Fibroblast of peridontal ligament (primary cell): Measurements from ENCODE around the gene BSN.
"Not testable (repeated sequence)": the region's sequence is repeated elsewhere in the genome, so short reads cannot be mapped to it uniquely, and the experiment has no call there.

Experiments
- DNase-seq: peaks from one replicate; pipeline ENCODE4 v3.0.0-alpha.2; 2010; ENCODE audit errors: extremely low read depth

The BSN gene

DNA sequence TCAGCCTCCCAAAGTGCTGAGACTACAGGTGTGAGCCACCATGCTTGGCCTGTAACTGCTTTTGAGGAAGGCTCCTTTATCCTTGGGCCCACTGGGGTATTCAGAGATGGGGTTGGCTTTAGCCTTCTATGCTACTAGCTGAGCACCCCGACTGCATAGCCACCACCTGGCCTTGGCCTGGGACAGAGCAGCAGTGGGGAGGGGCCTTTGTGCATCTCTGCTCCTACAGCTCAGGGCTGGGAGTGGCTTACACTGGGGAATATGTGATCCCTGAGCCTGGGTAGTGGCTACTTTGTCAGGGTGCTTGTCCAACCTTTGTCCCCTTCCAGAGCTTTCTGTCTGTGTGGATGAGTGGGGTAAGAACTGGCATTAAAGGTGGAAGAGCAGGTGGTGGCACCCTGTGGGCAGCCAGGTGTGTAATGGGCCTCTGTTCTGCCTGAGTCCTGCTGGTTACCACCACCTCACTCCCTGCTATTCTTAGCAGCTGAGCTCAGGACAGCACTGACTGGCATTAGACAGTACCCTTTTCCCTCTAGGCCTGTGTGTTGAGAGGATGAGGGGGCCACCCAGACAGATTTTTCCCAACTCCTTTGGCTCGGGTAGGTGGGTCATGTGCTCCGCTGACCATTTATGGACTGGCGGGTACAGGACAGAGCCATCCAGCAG, 141.2 kb downstream of the BSN start:
- DNase-seq = not testable (repeated sequence)

DNA sequence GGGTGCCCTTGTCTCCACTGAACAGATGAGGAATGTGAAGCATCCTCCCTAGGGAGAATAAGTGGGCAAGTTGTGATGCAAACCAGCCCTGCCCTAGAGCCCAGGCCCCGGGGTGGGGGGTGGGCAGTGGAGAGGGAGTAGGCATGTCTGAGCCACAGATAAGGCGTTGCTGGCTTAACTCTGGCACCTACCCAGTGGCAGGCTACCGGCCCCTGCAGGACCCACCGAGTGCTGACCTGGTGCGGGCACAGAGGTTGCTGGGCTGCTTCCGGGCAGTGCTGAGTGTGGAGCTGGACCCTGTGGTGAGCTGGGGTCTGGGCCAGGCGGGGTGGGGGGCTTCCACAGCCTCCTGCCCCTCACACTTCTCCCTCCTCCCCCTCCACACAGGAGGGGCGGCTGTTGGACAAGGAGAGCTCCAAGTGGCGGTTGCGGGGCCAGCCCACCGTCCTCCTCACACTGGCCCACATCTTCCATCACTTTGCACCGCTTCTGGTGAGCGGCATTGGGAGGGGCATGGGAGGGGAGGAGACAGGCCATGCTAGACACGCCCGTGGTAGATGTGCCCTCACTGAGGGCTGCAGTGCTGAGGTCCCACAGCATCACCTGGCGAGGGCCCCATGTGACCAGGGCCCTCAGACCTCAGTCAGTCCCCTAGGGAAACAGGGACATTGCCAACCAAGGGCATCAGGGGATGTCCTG, 145.2 kb downstream of the BSN start:
- DNase-seq = no peak

DNA sequence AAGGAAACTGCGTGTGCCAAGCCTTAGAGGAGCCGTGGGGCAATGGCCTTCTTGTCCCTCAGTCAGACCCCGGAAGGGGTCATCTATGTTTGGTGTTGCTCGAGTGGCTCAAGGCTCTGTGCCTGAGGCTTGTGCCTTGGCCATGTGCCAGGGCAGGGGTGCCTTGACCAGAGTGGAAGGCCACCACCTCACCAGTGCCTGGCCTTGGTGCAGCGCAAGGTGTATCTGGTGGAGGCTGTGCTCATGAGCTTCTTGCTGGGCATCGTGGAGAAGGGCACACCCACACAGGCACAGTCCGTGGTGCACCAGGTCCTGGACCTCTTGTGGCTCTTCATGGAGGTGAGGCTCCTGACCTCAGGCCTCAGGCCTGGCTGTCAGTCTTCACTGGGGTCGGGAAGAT, 145.7 kb downstream of the BSN start:
- DNase-seq = no peak

DNA sequence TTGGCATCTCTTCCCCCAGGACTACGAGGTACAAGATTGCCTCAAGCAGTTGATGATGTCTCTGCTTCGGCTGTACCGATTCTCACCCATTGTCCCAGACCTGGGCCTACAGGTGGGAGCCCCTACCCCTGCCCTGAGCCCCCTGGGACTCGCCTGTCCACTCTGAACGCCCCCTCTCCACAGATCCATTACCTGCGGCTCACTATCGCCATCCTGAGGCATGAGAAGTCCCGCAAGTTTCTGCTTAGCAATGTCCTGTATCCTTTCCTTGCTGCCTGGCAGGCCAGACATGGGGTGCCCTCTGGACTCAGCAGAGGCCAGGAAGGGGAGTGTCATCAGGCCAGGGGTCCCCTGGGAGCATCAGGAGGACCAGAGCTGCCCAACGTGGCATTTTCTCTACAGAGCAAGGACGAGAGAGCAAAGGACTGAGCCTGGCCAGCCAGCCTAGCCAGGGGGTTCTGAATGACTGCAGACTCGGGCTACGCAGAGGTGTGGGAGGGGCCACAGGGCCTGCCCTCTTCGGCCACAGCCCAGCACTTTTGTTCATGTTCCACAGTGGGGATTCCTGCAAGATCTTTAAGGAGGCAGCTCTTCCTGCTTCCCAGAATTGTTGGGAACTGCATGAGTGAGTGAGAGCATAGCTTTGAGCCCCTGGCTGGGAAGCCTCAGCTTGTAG, 146.3 kb downstream of the BSN start:
- no peak for DNase-seq

DNA sequence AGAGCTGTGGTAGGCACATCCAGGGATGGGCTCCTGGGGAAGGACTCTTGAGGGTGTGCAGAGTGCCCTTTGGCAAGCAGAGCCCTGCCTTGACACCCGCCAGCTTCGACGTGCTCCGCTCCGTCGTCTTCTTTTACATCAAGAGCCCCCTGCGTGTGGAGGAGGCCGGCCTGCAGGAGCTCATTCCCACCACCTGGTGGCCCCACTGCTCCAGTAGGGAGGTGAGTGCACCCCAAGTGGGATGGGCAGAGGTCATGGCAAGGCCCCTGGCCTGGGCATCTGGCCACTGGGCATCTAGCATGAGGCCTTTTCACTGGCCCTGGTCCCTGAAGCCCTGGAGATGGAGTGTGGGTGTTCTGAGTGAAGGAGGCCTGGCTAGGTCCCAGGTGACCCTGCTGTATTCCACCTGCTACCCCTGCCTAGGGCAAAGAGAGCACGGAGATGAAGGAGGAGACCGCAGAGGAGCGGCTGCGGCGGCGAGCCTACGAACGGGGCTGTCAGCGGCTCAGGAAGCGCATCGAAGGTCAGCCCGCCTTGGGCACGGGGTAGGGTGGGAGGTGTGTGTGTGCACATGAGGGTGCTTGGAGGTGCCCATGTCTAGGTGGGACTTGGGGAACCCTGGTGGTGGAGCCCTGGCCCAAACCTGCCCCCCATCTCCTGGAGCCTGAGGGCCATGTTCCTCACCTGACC, 147.3 kb downstream of the BSN start:
- DNase-seq = no peak

DNA sequence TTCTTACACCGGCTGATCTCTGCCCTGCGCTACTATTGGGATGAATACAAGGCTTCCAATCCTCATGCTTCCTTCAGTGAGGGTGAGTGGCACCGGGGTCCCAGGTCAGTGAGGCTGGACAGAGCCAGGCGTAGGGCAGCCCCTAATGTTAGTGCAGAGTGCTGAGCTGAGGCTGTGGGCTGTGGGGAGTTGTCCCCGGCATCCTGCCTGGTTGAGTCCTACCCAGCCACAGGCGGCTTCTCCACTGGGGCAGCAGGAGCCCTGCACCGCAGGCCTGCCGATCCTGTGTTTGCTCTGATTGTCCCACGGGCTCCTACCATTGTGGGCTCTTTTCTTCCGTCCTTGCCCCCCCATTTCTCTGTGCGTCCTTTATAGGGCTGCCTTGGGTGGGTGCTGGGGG, 148.4 kb downstream of the BSN start:
- no peak for DNase-seq

DNA sequence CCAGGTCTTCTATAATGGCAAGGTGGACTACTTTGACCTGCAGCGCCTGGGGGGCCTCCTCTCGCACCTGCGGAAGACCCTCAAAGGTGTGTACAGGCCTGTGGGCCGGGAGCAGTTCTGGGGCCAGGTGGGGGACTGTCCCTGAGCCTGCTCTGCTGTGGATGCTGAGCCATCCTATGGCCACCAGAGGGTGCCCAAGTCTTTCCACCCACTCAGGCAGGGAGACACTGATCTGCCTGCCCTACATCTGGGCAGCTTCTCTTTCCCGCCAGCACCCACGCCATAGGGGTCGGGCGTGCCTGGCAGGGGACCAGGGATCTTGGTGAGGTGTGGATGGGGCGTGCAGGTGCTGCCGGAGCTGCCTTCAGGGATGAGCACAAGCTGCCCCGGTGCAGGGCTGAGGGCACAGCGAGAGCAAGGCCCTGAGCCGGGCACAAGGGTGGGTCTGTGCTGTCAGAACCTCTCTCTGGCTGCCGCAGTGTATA, 149.2 kb downstream of the BSN start:
- DNase-seq = peak; percentile 60

DNA sequence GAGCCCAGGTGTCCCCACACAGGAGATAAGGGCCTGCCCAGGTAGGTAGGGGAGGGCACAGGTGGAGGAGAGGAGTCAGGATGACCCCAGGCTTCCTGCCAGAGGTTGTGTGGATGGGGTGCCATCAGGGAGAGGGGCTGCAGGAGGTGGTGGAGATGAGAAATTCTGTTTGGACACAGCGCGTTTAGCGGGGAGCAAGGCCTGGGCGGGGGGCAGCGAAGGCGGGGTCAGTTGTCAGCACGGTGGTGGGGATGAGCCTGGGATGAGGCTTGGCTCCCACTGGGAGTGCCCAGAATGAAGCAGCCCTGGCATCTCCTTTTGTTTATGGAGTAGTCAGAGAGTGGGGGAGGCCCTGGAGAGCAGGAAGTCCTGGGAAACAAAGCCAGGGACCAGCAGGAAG, 149.7 kb downstream of the BSN start:
- no peak for DNase-seq

DNA sequence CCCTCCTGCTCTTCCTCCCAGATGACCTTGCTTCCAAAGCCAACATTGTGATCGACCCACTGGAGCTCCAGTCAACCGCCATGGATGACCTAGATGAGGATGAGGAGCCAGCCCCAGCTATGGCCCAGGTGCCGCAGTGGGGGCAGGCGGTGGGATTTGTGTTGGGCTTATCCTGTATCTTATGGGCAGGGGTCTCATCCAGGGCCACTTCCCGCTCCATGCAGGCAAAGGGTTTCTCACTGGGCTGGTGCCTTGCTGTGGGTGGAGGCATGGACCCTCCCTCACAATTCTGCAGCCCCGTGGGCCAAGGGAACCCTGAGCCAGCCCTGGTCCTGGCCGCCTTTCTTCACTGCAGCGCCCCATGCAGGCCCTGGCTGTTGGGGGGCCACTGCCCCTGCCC, 150.4 kb downstream of the BSN start:
- no peak for DNase-seq

DNA sequence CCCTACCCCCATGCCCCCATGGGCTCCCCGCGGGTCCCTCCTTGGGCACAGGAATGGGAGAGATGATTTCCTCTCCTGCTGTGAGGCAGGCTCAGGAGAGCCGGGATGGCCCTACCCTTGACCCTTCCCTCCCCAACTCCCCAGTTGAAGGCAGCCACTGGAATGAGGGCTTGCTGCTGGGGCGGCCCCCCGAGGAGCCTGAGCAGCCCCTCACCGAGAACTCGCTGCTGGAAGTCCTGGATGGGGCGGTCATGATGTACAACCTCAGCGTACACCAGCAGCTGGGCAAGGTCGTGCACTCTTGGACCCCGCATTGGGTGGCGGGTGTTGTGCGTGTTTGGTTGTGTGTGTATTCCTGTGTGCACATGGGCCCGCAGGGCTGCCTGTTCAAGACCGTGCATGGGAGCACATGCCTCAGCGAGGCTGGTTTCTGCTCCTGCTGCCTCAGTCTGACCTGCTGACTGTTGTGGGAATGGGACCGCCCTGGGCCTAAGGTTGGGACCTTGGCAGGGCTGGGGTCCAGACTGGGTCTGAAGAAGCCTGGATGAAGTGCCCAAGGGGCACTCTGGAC, 151.2 kb downstream of the BSN start:
- no peak for DNase-seq

DNA sequence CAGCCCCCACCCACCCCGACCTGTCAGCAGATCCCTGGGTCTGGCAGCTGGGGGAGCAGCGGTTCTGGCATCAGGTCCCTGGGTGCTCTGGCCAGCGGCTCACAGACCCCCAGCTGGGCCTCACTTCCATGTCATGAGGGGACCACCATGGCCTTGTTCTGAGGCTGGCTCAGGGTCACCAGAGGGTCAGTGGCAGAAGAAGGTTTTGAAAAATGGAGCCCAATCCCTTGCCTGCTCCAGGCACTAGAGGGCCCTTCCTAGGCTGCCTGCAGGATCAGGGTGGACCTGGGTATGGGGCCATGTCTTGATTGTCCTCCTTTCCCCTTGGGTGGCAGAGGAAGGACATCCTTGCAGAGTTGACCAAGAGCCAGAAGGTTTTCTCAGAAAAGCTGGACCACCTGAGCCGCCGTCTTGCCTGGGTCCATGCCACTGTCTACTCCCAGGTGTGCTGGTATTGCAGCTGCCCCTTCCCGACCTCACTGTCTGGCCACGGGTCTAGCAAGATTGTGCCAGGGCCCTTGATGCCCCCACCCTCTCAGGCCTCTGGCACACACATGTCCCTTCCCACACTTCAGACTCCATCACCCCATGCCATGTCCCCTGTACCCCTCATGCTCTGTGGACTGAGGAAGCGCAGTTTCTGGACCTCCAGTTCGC, 152.3 kb downstream of the BSN start:
- DNase-seq = no peak

DNA sequence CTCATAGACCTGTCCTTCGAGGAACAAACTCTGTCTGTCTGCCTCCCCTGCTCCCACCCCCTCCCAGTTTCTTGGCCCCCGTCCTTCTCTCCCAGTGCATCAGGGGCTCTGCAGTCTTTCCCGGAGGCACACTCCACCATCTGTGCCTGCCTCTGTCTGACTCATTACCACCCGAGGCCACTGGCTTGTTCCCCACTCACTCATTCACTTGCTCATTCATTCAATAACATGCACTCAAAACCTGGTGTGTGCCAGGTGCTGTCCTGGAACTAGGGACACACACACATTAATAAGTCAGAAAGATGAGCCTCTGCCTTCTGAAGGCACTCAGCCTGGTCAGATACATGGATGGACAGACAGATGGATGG, 152.8 kb downstream of the BSN start:
- no peak for DNase-seq

DNA sequence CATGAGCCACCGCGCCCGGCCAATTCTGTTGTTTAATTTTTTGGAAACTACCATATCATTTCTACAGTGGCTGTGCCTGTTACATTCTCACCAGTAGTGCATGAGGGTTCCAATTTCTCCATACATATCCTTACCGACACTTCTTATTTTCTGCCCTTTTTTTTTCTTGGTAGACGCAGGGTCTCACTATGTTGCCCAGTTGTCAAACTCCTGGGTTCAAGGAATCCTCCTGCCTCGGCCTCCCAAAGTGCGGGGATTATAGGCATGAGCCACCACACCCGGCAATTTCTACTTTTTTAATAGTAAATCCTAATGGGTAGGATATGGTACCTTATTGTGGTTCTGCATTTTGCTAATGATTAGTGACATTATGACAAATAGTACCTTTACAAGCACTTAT, 155.6 kb downstream of the BSN start:
- no peak for DNase-seq

DNA sequence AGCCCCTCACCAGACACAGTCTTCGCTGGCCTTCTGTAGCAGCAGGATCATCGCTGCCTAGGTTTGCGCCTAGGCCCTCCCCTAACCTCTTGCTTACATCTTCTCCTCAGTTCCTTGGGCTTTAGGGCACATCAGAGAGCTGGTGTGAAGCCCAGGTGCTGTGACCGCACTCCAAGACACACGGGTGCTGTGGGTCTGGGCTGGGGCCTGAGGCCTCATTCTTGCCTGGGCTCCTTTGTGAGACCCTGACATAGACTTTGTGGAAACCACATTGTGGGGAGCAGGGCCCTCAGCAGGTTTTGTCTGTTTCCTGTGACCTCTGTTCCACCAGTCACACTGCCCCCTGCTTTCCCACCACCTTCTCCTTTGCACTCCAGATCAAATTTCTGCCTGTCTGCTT, 157.2 kb downstream of the BSN start:
- no peak for DNase-seq

DNA sequence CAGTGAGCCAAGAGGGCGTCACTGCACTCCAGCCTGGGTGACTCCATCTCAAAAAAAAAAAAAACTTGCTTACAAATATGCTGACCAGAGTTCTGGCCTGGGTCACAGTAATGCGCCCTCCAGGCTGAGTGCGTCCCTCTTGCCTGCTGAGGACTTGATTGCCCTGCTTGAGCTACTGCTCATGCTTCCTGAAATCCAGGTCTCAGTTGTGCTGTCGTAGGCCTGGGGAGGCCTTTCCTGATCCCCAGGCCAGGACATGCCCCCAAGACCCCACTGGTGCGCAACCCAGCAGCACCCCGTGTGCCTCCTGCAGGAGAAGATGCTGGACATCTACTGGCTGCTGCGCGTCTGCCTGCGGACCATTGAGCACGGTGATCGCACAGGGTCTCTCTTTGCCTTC, 157.9 kb downstream of the BSN start:
- no peak for DNase-seq

DNA sequence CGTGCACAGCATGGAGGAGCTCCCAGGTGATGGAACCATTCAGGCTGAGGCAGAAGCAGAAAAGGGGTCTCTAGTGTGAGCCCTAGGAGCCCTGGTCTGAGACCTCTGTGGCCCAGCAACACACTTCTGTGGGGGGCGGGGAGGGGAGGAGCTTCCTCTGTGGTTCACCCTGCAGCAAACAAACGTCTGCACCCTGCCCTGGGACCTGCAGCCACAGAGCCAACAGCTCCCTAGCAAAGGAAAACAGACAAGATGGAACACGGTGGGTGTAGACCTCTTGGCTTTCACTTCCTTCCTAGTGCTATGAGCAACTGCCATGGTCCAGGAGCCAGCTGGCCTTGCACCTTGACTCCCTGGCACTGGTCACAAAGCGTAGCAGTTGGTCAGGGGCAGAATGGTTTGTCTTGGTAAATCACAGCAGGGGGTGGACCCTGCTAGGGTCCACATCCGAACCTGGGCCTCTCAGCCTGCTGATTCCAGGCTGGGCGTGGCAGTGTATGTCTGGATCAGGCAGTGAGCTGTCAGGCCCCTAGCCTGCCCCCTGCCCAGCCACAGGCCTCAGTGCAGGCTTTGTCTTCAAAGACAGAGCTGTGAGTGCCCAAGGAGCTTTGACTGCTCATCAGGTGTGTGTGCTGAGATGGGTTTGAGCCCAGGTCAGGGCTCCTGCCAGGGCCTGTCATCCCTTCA, 158.5 kb downstream of the BSN start:
- DNase-seq = no peak

DNA sequence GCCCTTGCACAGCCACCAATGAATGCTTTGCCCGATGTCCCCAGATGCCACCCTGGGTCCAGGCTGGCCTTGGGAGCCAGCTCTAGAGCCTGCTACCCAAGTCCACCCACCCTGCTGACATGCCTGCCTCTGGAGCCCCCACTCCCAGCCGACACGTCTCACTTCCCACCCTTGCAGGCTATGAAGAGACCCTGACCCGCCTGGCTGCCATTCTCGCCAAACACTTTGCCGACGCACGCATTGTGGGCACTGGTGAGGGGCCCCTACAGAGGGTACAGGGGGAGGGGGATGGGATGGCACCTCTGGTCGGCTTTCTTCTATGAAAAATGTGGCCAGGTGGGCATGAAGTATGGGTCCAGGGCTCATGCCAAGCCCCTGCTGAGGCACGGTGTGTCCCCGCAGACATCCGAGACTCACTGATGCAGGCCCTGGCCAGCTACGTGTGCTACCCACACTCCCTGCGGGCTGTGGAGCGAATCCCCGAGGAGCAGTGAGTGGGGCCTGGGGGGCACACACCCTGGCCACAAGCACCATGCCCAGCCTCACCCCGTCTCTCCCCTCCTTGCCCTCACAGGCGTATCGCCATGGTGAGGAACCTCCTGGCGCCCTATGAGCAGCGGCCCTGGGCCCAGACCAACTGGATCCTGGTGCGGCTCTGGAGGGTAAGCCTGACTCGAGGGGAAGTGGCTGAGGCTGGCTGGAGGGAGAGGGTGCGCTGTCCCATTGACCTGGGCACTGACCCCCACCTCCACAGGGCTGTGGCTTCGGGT, 159.2 kb downstream of the BSN start:
- DNase-seq = no peak

DNA sequence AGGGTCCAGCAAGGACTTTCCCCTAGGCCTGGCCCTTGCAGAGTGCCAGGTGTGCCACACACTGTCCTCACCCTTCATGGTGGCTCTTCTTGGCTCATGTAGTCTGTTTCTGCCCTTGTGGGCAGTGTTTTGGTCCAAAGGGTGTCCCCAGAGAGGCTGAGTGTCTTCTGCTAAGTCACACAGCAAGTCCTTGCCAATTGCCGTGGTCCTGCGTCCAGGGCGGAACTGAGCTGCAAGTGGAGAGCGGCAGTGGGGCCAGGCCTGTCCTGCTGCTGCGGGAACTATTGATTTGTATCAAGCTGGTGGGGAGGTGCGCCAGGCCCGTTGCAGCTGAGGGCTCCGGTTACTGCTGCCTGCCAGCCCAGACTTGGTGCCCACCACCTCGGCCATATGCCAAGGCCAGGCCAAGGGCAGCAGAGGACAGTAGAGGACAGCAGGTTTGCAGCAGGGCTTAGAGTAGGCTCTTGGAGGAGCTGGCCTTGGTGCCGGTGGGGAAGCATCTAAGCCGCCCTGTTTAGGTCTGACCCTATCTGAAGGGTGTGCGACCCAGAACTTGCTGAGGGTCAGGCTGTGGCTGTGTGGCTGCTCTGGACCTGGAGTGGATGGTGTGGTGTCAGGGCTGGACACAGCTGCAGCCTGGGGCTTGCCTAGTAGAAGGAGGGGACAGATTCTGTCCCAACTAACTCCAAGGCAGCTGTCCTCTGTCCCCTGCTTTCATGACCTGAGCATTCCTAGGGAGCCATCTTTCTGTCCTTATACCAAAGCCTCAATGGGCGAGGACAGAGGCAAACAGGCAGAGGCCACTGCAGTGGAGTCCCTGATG, 160.7 kb downstream of the BSN start:
- DNase-seq = no peak

DNA sequence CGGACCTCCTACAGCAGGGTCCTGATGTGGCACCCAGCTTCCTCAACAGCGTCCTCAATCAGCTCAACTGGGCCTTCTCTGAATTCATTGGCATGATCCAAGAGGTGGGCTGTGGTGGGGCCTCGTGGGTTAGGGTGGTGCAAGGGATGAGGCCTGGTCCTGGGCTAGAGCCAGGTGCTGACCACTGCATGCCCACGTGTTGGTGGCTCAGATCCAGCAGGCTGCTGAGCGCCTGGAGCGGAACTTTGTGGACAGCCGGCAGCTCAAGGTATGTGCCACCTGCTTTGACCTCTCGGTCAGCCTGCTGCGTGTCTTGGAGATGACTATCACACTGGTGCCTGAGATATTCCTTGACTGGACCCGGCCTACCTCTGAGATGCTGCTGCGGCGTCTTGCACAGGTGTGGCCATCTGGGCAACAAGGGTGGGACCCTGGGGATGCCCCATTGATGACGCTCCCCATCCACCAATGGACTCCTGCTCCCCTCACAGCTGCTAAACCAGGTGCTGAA, 161.4 kb downstream of the BSN start:
- no peak for DNase-seq
